A673 (cell line): ENCODE results near the gene ST6GALNAC2.

ENCODE experiments used
- EZH2 ChIP-seq: fragments of 200-600 bp; sonication (generic); IDR thresholded peaks from 2 replicates; pipeline ENCODE4 v1.6.1; 2017; ENCODE audit warnings: borderline replicate concordance, low read depth, mild to moderate bottlenecking, mixed read lengths, antibody characterized with exemption, low read length; ENCODE audit not compliant: poor library complexity, severe bottlenecking
- TF ChIP-seq, protein P1 (sequence below): fragments of 300-800, 200-600 bp; sonication (generic); conservative IDR thresholded peaks from 2 replicates; pipeline ENCODE4 v1.5.1; 2017; ENCODE audit warnings: low read depth, mild to moderate bottlenecking, antibody characterized with exemption, low read length, moderate library complexity, mixed read lengths

DNA sequence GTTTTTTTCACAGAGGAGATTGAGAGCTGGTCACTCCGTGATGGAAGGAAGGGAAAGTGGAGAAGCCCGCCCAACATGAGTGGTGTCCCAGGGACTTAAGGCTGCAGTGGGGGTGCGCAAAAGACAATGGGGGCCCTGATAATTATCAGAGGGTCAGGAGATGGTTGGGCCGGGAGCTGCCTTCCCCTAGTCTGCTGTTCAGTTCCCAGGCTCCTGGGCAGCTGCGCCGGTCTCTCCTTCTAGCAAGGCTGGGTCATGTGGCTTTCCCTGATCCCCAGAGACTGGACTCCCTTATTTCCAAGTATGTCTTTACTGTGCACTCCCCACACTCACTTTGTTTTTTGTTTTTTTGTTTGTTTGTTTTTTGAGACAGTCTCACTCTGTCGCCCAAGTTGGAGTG lies 64.4 kb downstream of the ST6GALNAC2 start:
- TF ChIP-seq, protein P1, sequence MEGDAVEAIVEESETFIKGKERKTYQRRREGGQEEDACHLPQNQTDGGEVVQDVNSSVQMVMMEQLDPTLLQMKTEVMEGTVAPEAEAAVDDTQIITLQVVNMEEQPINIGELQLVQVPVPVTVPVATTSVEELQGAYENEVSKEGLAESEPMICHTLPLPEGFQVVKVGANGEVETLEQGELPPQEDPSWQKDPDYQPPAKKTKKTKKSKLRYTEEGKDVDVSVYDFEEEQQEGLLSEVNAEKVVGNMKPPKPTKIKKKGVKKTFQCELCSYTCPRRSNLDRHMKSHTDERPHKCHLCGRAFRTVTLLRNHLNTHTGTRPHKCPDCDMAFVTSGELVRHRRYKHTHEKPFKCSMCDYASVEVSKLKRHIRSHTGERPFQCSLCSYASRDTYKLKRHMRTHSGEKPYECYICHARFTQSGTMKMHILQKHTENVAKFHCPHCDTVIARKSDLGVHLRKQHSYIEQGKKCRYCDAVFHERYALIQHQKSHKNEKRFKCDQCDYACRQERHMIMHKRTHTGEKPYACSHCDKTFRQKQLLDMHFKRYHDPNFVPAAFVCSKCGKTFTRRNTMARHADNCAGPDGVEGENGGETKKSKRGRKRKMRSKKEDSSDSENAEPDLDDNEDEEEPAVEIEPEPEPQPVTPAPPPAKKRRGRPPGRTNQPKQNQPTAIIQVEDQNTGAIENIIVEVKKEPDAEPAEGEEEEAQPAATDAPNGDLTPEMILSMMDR, result no peak
- TF ChIP-seq EZH2, result no peak
